NCI-H1694 treated with DMSO at 0.1 percent for 48 hours (cell line): ENCODE data around the gene MLF2.

ENCODE experiments used
- DNase-seq: peaks from one replicate; lab custom pipeline; 2025; lab: John Stamatoyannopoulos, UW

MLF2 gene

GRCh38 chr12:6752921-6753771, at the start of gene MLF2:
MLF2 (minus strand) TSS chr12:6753141; CDS start chr12:6752334, 807 bp downstream.
- DNase-seq: peak; percentile 99

GRCh38 chr12:6799147-6799546, 46.2 kb upstream of the MLF2 start:
- no peak for DNase-seq

GRCh38 chr12:6796576-6796975, 43.6 kb upstream of the MLF2 start:
- no peak for DNase-seq

- no peak for DNase-seq
These were observed 42.1 kb upstream of the MLF2 start for GRCh38 chr12:6795088-6795487.

- DNase-seq: peak; percentile 26
These were observed 39.7 kb upstream of the MLF2 start for GRCh38 chr12:6792522-6793201.

- no peak for DNase-seq
These were observed 39.1 kb upstream of the MLF2 start for GRCh38 chr12:6791931-6792520.

- no peak for DNase-seq
These were observed 37.7 kb upstream of the MLF2 start for GRCh38 chr12:6790496-6791150.

GRCh38 chr12:6788972-6789924, 36.3 kb upstream of the MLF2 start, which contains the start of gene CD4:
CD4 (plus strand) TSS chr12:6789528; CDS start chr12:6800139, 10,611 bp downstream.
- DNase-seq: no peak

- no peak for DNase-seq
These were observed 34.4 kb upstream of the MLF2 start for GRCh38 chr12:6787309-6787708.

- no peak for DNase-seq
These were observed 33.6 kb upstream of the MLF2 start for GRCh38 chr12:6786416-6787094.

GRCh38 chr12:6784761-6785160, 31.8 kb upstream of the MLF2 start:
- DNase-seq: no peak

- DNase-seq: no peak
These were observed 31.4 kb upstream of the MLF2 start for GRCh38 chr12:6784296-6784695.

- DNase-seq: no peak
These were observed 30.9 kb upstream of the MLF2 start for GRCh38 chr12:6783828-6784227.

- DNase-seq: no peak
These were observed 30.1 kb upstream of the MLF2 start for GRCh38 chr12:6782850-6783566.

GRCh38 chr12:6782119-6782518, 29.2 kb upstream of the MLF2 start:
- DNase-seq: no peak

- no peak for DNase-seq
These were observed 27.6 kb upstream of the MLF2 start for GRCh38 chr12:6780573-6780972.

GRCh38 chr12:6779708-6780432, 26.9 kb upstream of the MLF2 start:
- DNase-seq: no peak

- DNase-seq: peak; percentile 88
These were observed 25.9 kb upstream of the MLF2 start for GRCh38 chr12:6778574-6779550.
